A549 (cell line): Measurements from ENCODE around the gene MYLK3.

Experiments used
- FOSL2 ChIP-seq, 2 experiments: fragments of 450-650 bp in 1 of 2; fragments of >200 bp in 1 of 2; sonication (Bioruptor Twin) in 1 of 2; formaldehyde crosslinking; IDR thresholded peaks; 2 replicates each; pipeline versions ENCODE4 v1.5.0 to v1.6.1; 2016 to 2020; ENCODE audit warnings: mild to moderate bottlenecking in 1 of 2, moderate library complexity in 1 of 2
- POLR2A ChIP-seq: IDR thresholded peaks from 2 replicates; pipeline ENCODE4 v1.6.1; 2012; ENCODE audit warnings: mild to moderate bottlenecking, low read length
- RFX5 ChIP-seq: fragments of 450-650 bp; IDR thresholded peaks from 2 replicates; pipeline ENCODE4 v1.7.1; 2014; ENCODE audit warnings: antibody characterized with exemption, mild to moderate bottlenecking, moderate library complexity
- TF ChIP-seq, protein P1 (sequence below): fragments of >200 bp; sonication (Bioruptor Twin); formaldehyde crosslinking; IDR thresholded peaks from 3 replicates; pipeline ENCODE4 v1.5.1; 2016

DNA sequence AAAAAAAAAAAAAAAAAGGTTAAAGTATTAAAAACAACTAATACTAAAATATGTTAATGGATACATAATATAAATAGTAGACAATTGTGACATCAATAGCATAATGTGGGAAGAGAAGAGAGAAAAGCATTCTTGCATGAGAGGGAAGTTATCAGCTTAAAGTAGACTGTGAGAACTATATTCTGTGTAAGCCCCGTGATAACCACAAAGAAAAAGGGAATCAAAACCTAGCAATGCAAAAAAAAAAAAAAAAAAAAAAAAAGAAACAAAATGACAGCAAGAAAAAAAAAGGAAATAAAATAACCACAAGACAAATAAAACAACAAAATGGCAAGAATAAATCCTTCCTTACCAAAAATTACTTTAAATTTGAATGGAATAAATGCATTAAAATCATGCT is 39.8 kb upstream of the MYLK3 start:
- TF ChIP-seq RFX5 (no peak), FOSL2 (IDR thresholded peaks at IDR 0.05) (no peak), FOSL2 (CRISPR knock-in tag; IDR thresholded peaks at IDR 0.05) (no peak), POLR2A (no peak)
- TF ChIP-seq, protein P1, sequence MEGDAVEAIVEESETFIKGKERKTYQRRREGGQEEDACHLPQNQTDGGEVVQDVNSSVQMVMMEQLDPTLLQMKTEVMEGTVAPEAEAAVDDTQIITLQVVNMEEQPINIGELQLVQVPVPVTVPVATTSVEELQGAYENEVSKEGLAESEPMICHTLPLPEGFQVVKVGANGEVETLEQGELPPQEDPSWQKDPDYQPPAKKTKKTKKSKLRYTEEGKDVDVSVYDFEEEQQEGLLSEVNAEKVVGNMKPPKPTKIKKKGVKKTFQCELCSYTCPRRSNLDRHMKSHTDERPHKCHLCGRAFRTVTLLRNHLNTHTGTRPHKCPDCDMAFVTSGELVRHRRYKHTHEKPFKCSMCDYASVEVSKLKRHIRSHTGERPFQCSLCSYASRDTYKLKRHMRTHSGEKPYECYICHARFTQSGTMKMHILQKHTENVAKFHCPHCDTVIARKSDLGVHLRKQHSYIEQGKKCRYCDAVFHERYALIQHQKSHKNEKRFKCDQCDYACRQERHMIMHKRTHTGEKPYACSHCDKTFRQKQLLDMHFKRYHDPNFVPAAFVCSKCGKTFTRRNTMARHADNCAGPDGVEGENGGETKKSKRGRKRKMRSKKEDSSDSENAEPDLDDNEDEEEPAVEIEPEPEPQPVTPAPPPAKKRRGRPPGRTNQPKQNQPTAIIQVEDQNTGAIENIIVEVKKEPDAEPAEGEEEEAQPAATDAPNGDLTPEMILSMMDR: no peak
